ENCODE measurements around the gene SND1.

Gene SND1

DNA sequence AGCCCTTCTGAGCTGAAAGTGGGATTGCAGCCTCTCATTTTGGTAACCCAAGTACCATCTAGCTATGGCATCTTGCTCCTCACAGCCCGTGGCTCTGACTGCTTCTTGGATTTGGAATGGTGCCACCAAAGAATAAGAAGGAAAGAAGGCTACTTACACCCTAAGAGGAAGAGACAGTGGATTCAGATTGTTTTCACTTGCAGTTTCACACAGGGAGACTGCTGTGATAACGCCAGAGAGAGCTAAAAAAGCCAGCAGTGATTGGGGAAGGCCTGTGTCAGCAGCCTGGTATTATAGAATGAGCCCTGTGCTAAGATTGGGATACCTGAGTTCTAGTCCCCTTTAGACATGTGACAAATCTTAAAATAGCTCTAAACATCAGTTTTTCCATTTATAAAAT, 382.8 kb downstream of the SND1 start:
- TF ChIP-seq, protein P1, sequence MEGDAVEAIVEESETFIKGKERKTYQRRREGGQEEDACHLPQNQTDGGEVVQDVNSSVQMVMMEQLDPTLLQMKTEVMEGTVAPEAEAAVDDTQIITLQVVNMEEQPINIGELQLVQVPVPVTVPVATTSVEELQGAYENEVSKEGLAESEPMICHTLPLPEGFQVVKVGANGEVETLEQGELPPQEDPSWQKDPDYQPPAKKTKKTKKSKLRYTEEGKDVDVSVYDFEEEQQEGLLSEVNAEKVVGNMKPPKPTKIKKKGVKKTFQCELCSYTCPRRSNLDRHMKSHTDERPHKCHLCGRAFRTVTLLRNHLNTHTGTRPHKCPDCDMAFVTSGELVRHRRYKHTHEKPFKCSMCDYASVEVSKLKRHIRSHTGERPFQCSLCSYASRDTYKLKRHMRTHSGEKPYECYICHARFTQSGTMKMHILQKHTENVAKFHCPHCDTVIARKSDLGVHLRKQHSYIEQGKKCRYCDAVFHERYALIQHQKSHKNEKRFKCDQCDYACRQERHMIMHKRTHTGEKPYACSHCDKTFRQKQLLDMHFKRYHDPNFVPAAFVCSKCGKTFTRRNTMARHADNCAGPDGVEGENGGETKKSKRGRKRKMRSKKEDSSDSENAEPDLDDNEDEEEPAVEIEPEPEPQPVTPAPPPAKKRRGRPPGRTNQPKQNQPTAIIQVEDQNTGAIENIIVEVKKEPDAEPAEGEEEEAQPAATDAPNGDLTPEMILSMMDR (conservative IDR thresholded peaks at IDR 0.05; ENCODE audit: low read length), result no peak
- no peak overlapping the region for H3K4me3 ChIP-seq (ENCODE audit: low read length)
- no peak for DNase-seq (ENCODE audit: low read depth)

DNA sequence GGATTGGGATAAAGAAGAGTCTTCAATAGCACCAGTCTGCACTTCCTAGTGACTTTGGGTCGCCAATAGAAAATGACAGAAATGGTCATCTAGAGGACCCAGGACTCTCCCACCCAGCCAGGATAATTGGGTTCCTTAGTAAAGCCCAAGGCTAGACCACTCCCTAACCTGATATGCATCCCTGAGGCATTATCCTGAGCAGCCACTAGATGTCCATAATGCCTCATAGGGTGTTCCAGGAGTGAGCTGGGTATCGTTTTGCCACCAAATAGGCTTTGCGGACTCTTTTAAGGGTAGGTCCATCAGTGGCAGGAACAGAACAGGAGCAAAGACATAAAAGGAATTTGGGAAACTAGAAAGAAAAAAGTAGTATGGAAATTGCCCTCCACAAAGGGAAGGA, 383.7 kb downstream of the SND1 start:
- DNase-seq (ENCODE audit: low read depth), result no peak
- TF ChIP-seq, protein P1 (conservative IDR thresholded peaks at IDR 0.05; ENCODE audit: low read length), result peak; percentile 48
- H3K4me3 ChIP-seq (ENCODE audit: low read length), result no peak overlapping the region

DNA sequence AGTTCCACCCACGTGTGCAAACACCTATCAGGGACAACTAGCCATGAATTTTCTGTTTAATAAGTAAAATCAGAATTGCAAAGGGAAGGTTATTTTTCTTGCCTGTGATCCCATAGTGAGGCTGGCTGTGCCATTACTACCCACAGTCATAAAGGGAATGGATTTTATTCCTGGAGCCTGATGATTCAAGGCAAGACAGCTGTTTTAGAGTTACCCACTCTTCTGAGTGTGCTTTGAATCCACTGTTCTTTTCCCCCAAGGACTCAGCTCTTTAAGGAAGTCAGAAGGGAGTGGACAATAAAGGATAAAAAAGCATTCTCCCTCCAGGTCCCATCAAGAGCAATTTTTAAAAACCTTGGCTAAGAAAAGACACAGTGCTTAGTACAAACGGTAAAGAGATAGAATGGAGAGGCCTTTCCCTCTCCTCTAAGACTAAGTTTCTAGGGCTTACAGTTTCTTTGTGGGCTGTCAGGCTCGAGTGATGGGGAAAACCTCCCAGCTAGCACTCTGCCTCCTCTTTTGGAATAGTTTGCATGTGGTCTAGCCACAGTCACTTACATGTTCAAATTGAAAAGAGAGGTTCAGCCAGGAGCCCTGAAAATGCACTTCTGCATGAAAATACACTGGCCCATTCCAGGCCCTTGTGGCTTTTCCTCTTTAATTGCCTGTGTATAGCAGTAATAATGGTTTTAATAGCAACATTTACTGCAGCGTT, 384.4 kb downstream of the SND1 start:
- H3K4me3 ChIP-seq (ENCODE audit: low read length), result no peak overlapping the region
- DNase-seq (ENCODE audit: low read depth), result no peak
- TF ChIP-seq, protein P1 (conservative IDR thresholded peaks at IDR 0.05; ENCODE audit: low read length), result no peak

DNA sequence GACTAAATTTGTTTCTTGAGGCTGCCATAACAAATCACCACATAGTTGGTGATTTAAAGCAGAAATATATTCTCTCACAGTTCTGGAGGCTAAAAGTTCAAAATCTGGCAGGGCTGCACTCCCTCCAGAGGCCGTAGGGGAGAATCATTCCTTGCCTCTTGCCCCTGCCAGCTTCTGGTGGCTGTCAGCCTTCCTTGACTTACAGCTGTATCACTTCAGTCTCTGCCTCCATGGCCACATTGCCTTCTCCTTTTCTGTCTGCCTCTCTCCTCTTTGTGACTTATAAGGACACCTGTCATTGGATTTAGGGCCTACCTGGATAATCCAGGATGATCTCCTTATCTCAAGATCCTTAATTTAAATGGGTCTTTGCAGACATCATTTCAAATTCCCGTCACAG, 385.1 kb downstream of the SND1 start:
- DNase-seq (ENCODE audit: low read depth), result no peak
- TF ChIP-seq, protein P1 (conservative IDR thresholded peaks at IDR 0.05; ENCODE audit: low read length), result no peak
- no peak overlapping the region for H3K4me3 ChIP-seq (ENCODE audit: low read length)

DNA sequence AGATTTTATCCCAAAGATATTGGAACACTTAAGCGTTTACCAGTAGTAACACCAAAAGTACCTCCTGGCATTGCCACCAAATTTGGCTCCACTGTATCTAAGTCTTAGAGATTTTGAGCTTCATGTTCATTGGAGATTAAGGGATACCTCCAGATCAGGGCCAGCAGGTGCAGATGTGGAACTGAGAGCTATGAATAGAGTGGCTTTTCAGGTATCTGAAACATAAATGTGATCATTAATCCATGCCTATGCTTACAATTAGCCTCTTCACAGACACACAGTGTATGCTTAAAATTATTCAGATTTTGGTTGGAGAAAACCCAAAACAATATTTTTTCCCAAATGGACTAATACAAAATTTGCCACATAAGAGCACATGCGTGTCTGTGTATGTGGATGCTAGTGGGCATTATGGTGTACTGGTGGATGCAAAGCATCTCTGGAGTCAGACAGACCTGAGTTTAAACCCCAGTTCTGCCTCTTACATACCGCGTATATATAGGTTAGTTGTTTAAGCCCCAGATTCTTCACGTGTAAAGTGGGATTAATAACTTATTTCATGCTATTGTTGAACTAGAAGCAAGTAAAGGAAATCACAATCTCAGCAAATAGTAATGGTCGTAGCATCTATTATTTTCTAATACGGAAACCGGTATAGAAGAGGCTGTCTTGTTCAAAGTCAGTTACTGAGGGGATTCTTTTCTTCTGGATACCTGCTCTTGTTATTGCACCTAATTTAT, 386.1 kb downstream of the SND1 start:
- H3K4me3 ChIP-seq (ENCODE audit: low read length), result no peak overlapping the region
- TF ChIP-seq, protein P1 (conservative IDR thresholded peaks at IDR 0.05; ENCODE audit: low read length), result no peak
- no peak for DNase-seq (ENCODE audit: low read depth)

DNA sequence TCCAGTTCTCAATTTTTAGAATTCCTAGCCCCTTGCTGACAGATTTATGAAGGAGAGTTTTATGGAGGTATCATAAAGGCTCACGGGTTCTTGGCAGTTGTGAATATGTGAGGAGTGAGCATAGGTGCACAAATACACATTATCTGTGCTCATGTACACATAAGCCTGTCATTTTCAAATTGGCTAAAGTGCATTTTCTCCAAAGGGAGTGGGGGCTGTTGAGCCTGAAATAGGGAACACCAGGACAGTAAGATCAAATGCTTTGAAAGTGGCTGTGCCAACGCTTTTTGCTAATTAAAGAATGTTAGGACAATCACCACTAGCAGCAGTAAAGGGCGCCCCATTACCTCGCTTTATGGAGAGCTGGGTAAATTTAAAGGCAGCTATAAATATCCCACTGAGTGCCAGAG, 387.6 kb downstream of the SND1 start:
- DNase-seq (ENCODE audit: low read depth), result no peak
- H3K4me3 ChIP-seq (ENCODE audit: low read length), result no peak overlapping the region
- TF ChIP-seq, protein P1 (conservative IDR thresholded peaks at IDR 0.05; ENCODE audit: low read length), result no peak

DNA sequence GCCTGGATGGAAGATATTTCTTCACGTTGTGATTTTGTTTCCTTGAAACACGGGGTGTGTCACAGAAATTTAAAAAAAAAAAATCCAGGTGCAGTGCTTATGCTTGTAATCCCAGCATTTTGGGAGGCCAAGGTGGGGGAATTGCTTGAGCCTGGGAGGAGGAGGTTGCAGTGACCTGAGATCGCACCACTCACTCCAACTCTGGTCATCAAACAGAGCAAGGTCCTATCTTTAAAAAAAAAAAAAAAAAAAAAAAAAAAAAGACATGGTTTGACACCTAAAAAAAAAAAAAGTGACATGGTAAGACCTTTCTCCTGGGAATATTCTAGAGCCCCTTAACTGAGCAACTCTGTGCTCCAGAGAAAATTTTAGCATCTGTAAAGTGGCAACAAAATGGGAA, 388.2 kb downstream of the SND1 start:
- TF ChIP-seq, protein P1 (conservative IDR thresholded peaks at IDR 0.05; ENCODE audit: low read length), result no peak
- no peak overlapping the region for H3K4me3 ChIP-seq (ENCODE audit: low read length)
- DNase-seq (ENCODE audit: low read depth), result no peak
